Measurements from ENCODE around the gene DNER. TPM values are rescaled to one million over a fixed set of nuclear protein-coding genes. Genes with fewer than 3 reads are reported as not detected.

The DNER gene
- total and polyA plus RNA-seq, 2 experiments from 2014 or later: 0.39 to 0.65 TPM

DNA sequence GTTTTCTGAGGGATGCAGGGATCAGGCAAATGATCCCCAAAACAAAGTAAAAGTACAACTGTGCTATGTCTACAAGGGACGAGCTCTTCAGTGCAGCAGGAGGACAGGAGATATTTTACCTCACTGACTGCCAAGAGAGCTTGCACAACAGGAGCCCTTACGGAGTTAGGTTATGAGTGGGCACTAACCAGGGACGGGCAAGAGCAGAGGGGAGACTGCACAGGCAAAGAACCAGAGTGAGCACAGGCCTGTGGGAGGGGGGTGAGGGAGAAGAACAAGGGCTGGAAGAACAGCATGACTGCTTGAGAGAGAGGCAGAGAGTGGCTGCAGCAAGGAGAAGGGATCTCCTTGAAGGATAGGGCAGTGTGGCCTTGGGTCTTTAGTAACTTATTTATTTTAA is 342.1 kb downstream of the DNER start:
- no peak for DNase-seq
- no peak for TF ChIP-seq EZH2phosphoT487 (IDR thresholded peaks at IDR 0.05; ENCODE audit: insufficient read depth, low read depth)
- TF ChIP-seq EZH2 (IDR thresholded peaks at IDR 0.05; ENCODE audit: insufficient read depth, poor library complexity, severe bottlenecking): no peak
- no peak overlapping the region for H3K27ac ChIP-seq
- no peaks in the 10 kb centered on the region for H3K79me2 ChIP-seq (ENCODE audit: insufficient read depth)
- peaks cover 3% of the 10 kb centered on the region; the same call in 1 of the 2 replicates for H3K9me2 ChIP-seq (ENCODE audit: insufficient read depth)
- no peak overlapping the region for H3K4me3 ChIP-seq
- H3K4me1 ChIP-seq (ENCODE audit: insufficient read depth): peaks cover 8% of the 10 kb centered on the region
- in situ Hi-C loops (cut with MboI): no loop called here
- H4K20me1 ChIP-seq (ENCODE audit: insufficient read depth): no peaks in the 10 kb centered on the region
- no peak overlapping the region for H3K4me2 ChIP-seq (ENCODE audit: unreplicated experiment)
- H2AFZ ChIP-seq: no peak overlapping the region
- H3F3A ChIP-seq (ENCODE audit: insufficient read depth): peaks cover 8% of the 10 kb centered on the region; the same call in 1 of the 2 replicates
- H3K36me3 ChIP-seq (ENCODE audit: low read depth): no peaks in the 10 kb centered on the region
- H3K27me3 ChIP-seq (replicated peaks; ENCODE audit: insufficient read depth): no peaks in the 10 kb centered on the region
- no peaks in the 10 kb centered on the region for H3K9me3 ChIP-seq (ENCODE audit: low read depth)
- 64 to 76% methylated on average over 3 of the region's 3 CpGs for WGBS, 2 experiments (ENCODE audit: low coverage in 1 of 2, low lambda C conversion rate in 2 of 2, missing lambda C conversion rate in 2 of 2)
- no peak overlapping the region for H3K9ac ChIP-seq

DNA sequence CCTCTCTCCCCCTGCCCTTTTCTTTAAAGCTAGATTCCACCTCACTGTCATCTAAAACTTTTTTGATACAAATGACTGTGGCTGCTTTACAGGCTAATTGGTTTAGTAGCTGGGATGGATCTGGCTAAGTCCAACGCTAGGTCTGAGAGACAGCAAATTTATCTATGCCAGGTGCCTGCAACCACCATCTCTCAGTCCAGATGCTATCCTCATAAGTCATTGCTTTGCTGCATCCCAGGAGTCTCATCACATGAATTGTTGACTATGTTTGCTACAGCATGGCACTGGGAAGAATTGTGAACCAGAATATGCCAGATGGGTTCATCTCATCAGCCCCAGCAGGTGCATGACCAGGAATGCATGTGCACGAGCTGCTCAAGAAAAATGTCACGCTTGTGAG is 343.3 kb downstream of the DNER start:
- in situ Hi-C loops (cut with MboI): no loop called here
- TF ChIP-seq EZH2phosphoT487 (IDR thresholded peaks at IDR 0.05; ENCODE audit: insufficient read depth, low read depth) (no peak), EZH2 (IDR thresholded peaks at IDR 0.05; ENCODE audit: insufficient read depth, poor library complexity, severe bottlenecking) (no peak)
- H3K9ac ChIP-seq: no peak overlapping the region

DNA sequence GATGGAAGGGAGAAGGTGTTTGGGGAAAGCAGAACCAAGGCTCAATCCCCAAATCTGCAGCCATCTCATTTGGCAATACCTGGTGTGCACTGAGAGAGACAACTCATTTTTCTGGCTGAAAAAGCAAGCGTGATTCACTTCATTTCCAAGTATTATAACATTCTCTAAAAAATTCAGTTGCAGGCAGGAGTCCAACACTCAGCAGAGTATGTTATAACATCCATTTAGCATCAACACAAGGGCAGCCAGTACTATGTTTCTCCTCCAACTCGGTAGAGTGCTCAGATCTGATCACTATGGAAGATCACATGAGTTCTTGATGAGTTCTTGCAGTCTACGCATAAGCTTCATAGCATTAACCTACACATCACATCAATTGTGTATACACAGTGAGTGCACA is 343.8 kb downstream of the DNER start:
- no peak for TF ChIP-seq EZH2phosphoT487 (IDR thresholded peaks at IDR 0.05; ENCODE audit: insufficient read depth, low read depth)
- no peak for TF ChIP-seq EZH2 (IDR thresholded peaks at IDR 0.05; ENCODE audit: insufficient read depth, poor library complexity, severe bottlenecking)
- Histone ChIP-seq H3K9me2 (ENCODE audit: insufficient read depth) (no peaks in the 10 kb centered on the region), H3K36me3 (ENCODE audit: low read depth) (no peaks in the 10 kb centered on the region), H4K20me1 (ENCODE audit: insufficient read depth) (no peaks in the 10 kb centered on the region), H3K27ac (no peak overlapping the region), H3K4me2 (ENCODE audit: unreplicated experiment) (no peak overlapping the region), H3K27me3 (replicated peaks; ENCODE audit: insufficient read depth) (no peaks in the 10 kb centered on the region), H3F3A (ENCODE audit: insufficient read depth) (peaks cover 8% of the 10 kb centered on the region; the same call in 1 of the 2 replicates), H2AFZ (no peak overlapping the region), H3K79me2 (ENCODE audit: insufficient read depth) (no peaks in the 10 kb centered on the region), H3K9me3 (ENCODE audit: low read depth) (no peaks in the 10 kb centered on the region), H3K9ac (no peak overlapping the region), H3K4me3 (no peak overlapping the region), H3K4me1 (ENCODE audit: insufficient read depth) (peaks cover 8% of the 10 kb centered on the region)
- in situ Hi-C loops (cut with MboI): no loop called here
- peak; percentile 78 for DNase-seq
- WGBS, 2 experiments (ENCODE audit: low coverage in 1 of 2, low lambda C conversion rate in 2 of 2, missing lambda C conversion rate in 2 of 2): 31 to 38% methylated on average over 3 of the region's 3 CpGs

More for the DNA sequence above, 343.3 kb downstream of the DNER start:
- no peaks in the 10 kb centered on the region for H3K79me2 ChIP-seq (ENCODE audit: insufficient read depth)
- H3K4me1 ChIP-seq (ENCODE audit: insufficient read depth): peaks cover 8% of the 10 kb centered on the region
- no peak for DNase-seq
- H4K20me1 ChIP-seq (ENCODE audit: insufficient read depth): no peaks in the 10 kb centered on the region
- H3K27me3 ChIP-seq (replicated peaks; ENCODE audit: insufficient read depth): no peaks in the 10 kb centered on the region
- H2AFZ ChIP-seq: no peak overlapping the region
- H3F3A ChIP-seq (ENCODE audit: insufficient read depth): peaks cover 8% of the 10 kb centered on the region; the same call in 1 of the 2 replicates
- H3K36me3 ChIP-seq (ENCODE audit: low read depth): no peaks in the 10 kb centered on the region
- no peak overlapping the region for H3K27ac ChIP-seq
- 60 to 69% methylated on average over 3 of the region's 3 CpGs for WGBS, 2 experiments (ENCODE audit: low coverage in 1 of 2, low lambda C conversion rate in 2 of 2, missing lambda C conversion rate in 2 of 2)
- H3K4me3 ChIP-seq: no peak overlapping the region
- no peaks in the 10 kb centered on the region for H3K9me2 ChIP-seq (ENCODE audit: insufficient read depth)
- no peak overlapping the region for H3K4me2 ChIP-seq (ENCODE audit: unreplicated experiment)
- H3K9me3 ChIP-seq (ENCODE audit: low read depth): no peaks in the 10 kb centered on the region

DNA sequence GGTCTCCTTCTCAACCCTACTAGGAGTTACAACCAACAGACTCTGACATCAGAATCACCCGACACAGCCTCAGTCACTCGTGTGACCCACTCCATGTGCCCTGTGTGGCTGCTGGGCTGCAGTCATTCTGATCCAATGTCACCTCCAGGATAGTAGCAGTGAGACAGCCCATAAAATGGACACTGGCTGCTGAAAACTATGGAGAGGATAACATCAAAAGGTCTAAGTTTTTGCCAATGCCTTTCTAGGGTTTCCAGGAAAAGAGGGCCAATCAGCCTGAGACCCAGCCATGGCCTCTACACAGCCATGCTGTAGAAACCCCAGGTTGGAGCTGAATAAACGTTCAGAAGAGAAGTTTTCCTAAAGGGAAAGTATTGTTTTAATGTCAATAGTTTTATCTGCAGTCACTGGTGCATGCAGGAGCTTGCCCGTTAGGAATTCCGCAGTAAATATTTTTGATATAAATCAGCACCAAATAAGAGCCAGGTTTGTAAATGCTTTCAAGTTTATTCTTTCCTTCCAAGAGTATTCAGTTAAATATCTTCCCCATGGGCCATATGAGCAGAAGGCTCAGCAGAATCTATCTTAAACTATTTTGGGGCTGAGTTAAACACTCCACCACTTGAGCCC is 351.1 kb downstream of the DNER start:
- Histone ChIP-seq H3K9me3 (ENCODE audit: low read depth) (no peaks in the 10 kb centered on the region), H3K4me3 (no peak overlapping the region), H3K79me2 (ENCODE audit: insufficient read depth) (no peaks in the 10 kb centered on the region), H4K20me1 (ENCODE audit: insufficient read depth) (no peaks in the 10 kb centered on the region), H3K9me2 (ENCODE audit: insufficient read depth) (no peaks in the 10 kb centered on the region), H2AFZ (peak overlapping the region; percentile 58), H3K4me2 (ENCODE audit: unreplicated experiment) (peak overlapping the region; percentile 13), H3F3A (ENCODE audit: insufficient read depth) (peaks cover 16% of the 10 kb centered on the region), H3K9ac (no peak overlapping the region), H3K27me3 (replicated peaks; ENCODE audit: insufficient read depth) (no peaks in the 10 kb centered on the region), H3K36me3 (ENCODE audit: low read depth) (no peaks in the 10 kb centered on the region), H3K27ac (peak overlapping the region; percentile 27; the same call in 1 of the 2 replicates), H3K4me1 (ENCODE audit: insufficient read depth) (peaks cover 10% of the 10 kb centered on the region)
- in situ Hi-C loops (cut with MboI): no loop called here
- DNase-seq: peak; percentile 61
- 41 to 44% methylated on average over 5 of the region's 5 CpGs for WGBS, 2 experiments (ENCODE audit: low coverage in 1 of 2, low lambda C conversion rate in 2 of 2, missing lambda C conversion rate in 2 of 2)
- no peak for TF ChIP-seq EZH2 (IDR thresholded peaks at IDR 0.05; ENCODE audit: insufficient read depth, poor library complexity, severe bottlenecking)
- no peak for TF ChIP-seq EZH2phosphoT487 (IDR thresholded peaks at IDR 0.05; ENCODE audit: insufficient read depth, low read depth)

Data from GM23248 (cell line).